ENCODE results near the gene SPPL3. TPM values are rescaled to one million over a fixed set of nuclear protein-coding genes. Genes with fewer than 3 reads are reported as not detected.

Gene SPPL3
- total and polyA plus RNA-seq, 7 donors, result 7.3 to 24.2 (median 17.5) TPM

- 74 to 82% (median 74%) methylated on average over 12 to 16 of the region's 16 CpGs for WGBS, 3 donors
- no peak for TF ChIP-seq CTCF (IDR thresholded peaks at IDR 0.05)
- Histone ChIP-seq H3K4me3 (no peak overlapping the region), H3K36me3 (ENCODE audit: insufficient read depth in 1 of 2, low read depth in 1 of 2) (peaks cover 0 to 30% of the 10 kb centered on the region in 2 donors), H3K4me1 (peaks cover 6% of the 10 kb centered on the region), H3K27me3 (ENCODE audit: insufficient read depth in 3 of 3, low read length in 2 of 3) (no peaks in the 10 kb centered on the region), H3K9me3 (no peaks in the 10 kb centered on the region), H3K27ac (no peak overlapping the region)
- intact Hi-C loops (cut with DNase I), result no loop called here
- ATAC-seq (no peak), DNase-seq (no peak)
Observed at GRCh38 chr12:120739821-120740613, 164.1 kb downstream of the SPPL3 start.

GRCh38 chr12:120739031-120739762 is 165.0 kb downstream of the SPPL3 start:
- Histone ChIP-seq H3K4me1 (peaks cover 6% of the 10 kb centered on the region), H3K36me3 (ENCODE audit: insufficient read depth in 1 of 2, low read depth in 1 of 2) (peaks cover 0 to 33% of the 10 kb centered on the region in 2 donors), H3K27ac (no peak overlapping the region), H3K4me3 (no peak overlapping the region), H3K27me3 (ENCODE audit: insufficient read depth in 3 of 3, low read length in 2 of 3) (no peaks in the 10 kb centered on the region), H3K9me3 (no peaks in the 10 kb centered on the region)
- ATAC-seq, result no peak
- WGBS, 3 donors, result 91 to 95% (median 94%) methylated on average over 31 to 38 of the region's 38 CpGs
- DNase-seq, result no peak
- intact Hi-C loops (cut with DNase I), result no loop called here
- TF ChIP-seq CTCF (IDR thresholded peaks at IDR 0.05), result no peak

GRCh38 chr12:120738252-120739030 is 165.7 kb downstream of the SPPL3 start:
- no peaks in the 10 kb centered on the region for H3K9me3 ChIP-seq
- H3K27me3 ChIP-seq (ENCODE audit: insufficient read depth in 3 of 3, low read length in 2 of 3), result no peaks in the 10 kb centered on the region
- no peak for TF ChIP-seq CTCF (IDR thresholded peaks at IDR 0.05)
- DNase-seq (peak in 1 of 2 donors; percentile 65), ATAC-seq (no peak)
- 81 to 88% (median 84%) methylated on average over 30 to 31 of the region's 31 CpGs for WGBS, 3 donors
- H3K4me1 ChIP-seq, result peaks cover 6% of the 10 kb centered on the region
- H3K4me3 ChIP-seq, result no peak overlapping the region
- intact Hi-C loops (cut with DNase I), result no loop called here
- no peak overlapping the region for H3K27ac ChIP-seq
- peaks cover 0 to 39% of the 10 kb centered on the region in 2 donors for H3K36me3 ChIP-seq (ENCODE audit: insufficient read depth in 1 of 2, low read depth in 1 of 2)

- no peaks in the 10 kb centered on the region for H3K27me3 ChIP-seq (ENCODE audit: insufficient read depth in 3 of 3, low read length in 2 of 3)
- H3K36me3 ChIP-seq (ENCODE audit: insufficient read depth in 1 of 2, low read depth in 1 of 2), result peaks cover 0 to 39% of the 10 kb centered on the region in 2 donors
- no peak overlapping the region for H3K27ac ChIP-seq
- ATAC-seq, result no peak
- H3K4me3 ChIP-seq, result no peak overlapping the region
- intact Hi-C loops (cut with DNase I), result no loop called here
- no peaks in the 10 kb centered on the region for H3K9me3 ChIP-seq
- H3K4me1 ChIP-seq, result peaks cover 6% of the 10 kb centered on the region
- TF ChIP-seq CTCF (IDR thresholded peaks at IDR 0.05), result no peak
- DNase-seq, result no peak
- WGBS, 3 donors, result 86 to 89% (median 87%) methylated on average over 24 to 25 of the region's 25 CpGs
Observed at GRCh38 chr12:120737557-120738251, 166.5 kb downstream of the SPPL3 start.
